SK-N-SH treated with all-trans-retinoic acid at 6 μM for 48 hours (cell line): ENCODE results near the gene REV3L.
"Not testable (repeated sequence)": the region's sequence is repeated elsewhere in the genome, so short reads cannot be mapped to it uniquely, and the experiment has no call there.

Source experiments
- CREB5 ChIP-seq: fragments of 250-450 bp; sonication (Bioruptor Pico); IDR thresholded peaks from 2 replicates; pipeline ENCODE4 v1.5.1; 2020; ENCODE audit warnings: low read depth, mild to moderate bottlenecking, moderate library complexity
- ESRRG ChIP-seq: fragments of 250-450 bp; sonication (Bioruptor Pico); IDR thresholded peaks from 2 replicates; pipeline ENCODE4 v1.6.1; 2021; ENCODE audit warnings: mild to moderate bottlenecking
- PATZ1 ChIP-seq: fragments of 250-450 bp; sonication (Bioruptor Pico); IDR thresholded peaks from 2 replicates; pipeline ENCODE4 v1.8.0; 2020; ENCODE audit warnings: mild to moderate bottlenecking, moderate library complexity, borderline replicate concordance
- ZC3H10 ChIP-seq: fragments of 250-450 bp; sonication (Bioruptor Pico); IDR thresholded peaks from 2 replicates; pipeline ENCODE4 v1.5.1; 2021; ENCODE audit warnings: mild to moderate bottlenecking, moderate library complexity
- ZFP30 ChIP-seq: fragments of 450-650 bp; formaldehyde crosslinking; IDR thresholded peaks from 2 replicates; pipeline ENCODE4 v1.5.0; 2022; ENCODE audit warnings: mild to moderate bottlenecking, moderate library complexity

- not testable (repeated sequence) for TF ChIP-seq ZFP30 (CRISPR knock-in tag); ESRRG (CRISPR knock-in tag); PATZ1; CREB5 (CRISPR knock-in tag); ZC3H10 (CRISPR knock-in tag)
These were observed 22.5 kb upstream of the REV3L start for GRCh38 chr6:111505498-111505897.
